Transverse colon (tissue), 4 donors: Measurements from ENCODE around the gene KRTAP5-4. TPM values are rescaled to one million over a fixed set of nuclear protein-coding genes. Genes with fewer than 3 reads are reported as not detected.

Experiments
- DNase-seq: peaks from one replicate; pipeline ENCODE4 v3.0.0-alpha.2; 2019
- H3K27ac ChIP-seq, 4 donors: fragments of 200-600 bp; sonication (generic); 2 replicates each; pipeline ENCODE4 v1.5.1; 2016 to 2018; ENCODE audit warnings: inconsistent platforms in 4 of 4
- H3K27me3 ChIP-seq: fragments of 200-600 bp; sonication (generic); 2 replicates; pipeline ENCODE4 v1.5.1; 2017; ENCODE audit warnings: inconsistent platforms
- H3K36me3 ChIP-seq, 4 donors: fragments of 200-600 bp; sonication (generic); 2 replicates each; pipeline ENCODE4 v1.5.1; 2017 to 2019; ENCODE audit warnings: inconsistent platforms in 4 of 4
- H3K4me1 ChIP-seq, 4 donors: fragments of 200-600 bp; sonication (generic); 2 replicates each; pipeline ENCODE4 v1.5.1; 2017 to 2020; ENCODE audit warnings: inconsistent platforms in 4 of 4
- H3K4me3 ChIP-seq, 4 donors: fragments of 200-600 bp; sonication (generic); 1 replicate in 1 of 4; 2 replicates in 3 of 4; pipeline versions ENCODE4 v1.5.1 to v1.6.1; 2017 to 2019; ENCODE audit warnings: inconsistent platforms in 4 of 4
- H3K9me3 ChIP-seq, 2 donors: fragments of 200-600 bp; sonication (generic); 2 replicates each; pipeline ENCODE4 v1.5.1; 2017 to 2019; ENCODE audit warnings: inconsistent platforms in 2 of 2
- EP300 ChIP-seq: sonication (generic); formaldehyde crosslinking; IDR thresholded peaks from one replicate; pipeline ENCODE4 v1.6.1; 2017; ENCODE audit warnings: antibody characterized with exemption, low read depth
- POLR2A ChIP-seq: fragments of 450-650 bp; IDR thresholded peaks from one replicate; pipeline ENCODE4 v1.6.1; 2016; ENCODE audit warnings: antibody characterized with exemption, mild to moderate bottlenecking, moderate library complexity
- POLR2AphosphoS5 ChIP-seq, 3 donors: sonication (generic); formaldehyde crosslinking; IDR thresholded peaks; one replicate each; pipeline ENCODE4 v1.6.1; 2016; ENCODE audit warnings: antibody characterized with exemption in 3 of 3
- WGBS, 2 donors: methylation state at CpG; one replicate each; pipeline ENCODE4 v1.1.5; 2018; ENCODE audit warnings: low coverage in 1 of 2; 5-methylcytosine and 5-hydroxymethylcytosine counted together
- in situ Hi-C, 4 donors: fragments of 200-750 bp; cut with MboI; loops; one replicate each; pipeline versions ENCODE4 v1.15.0 to v1.15.1; 2017; ENCODE audit warnings: low sequenced_read_pairs in 3 of 4, low pct_ligation_motif_present in 1 of 4, low pct_unique_long_range_greater_than_20kb in 1 of 4
- intact Hi-C: fragments of 100-400 bp; cut with DNase I; formaldehyde crosslinking; loops from one replicate; pipeline ENCODE4 v1.15.1; 2023; ENCODE audit warnings: low total_unique reads
- total RNA-seq, 4 donors: library from RNA; depleted of rRNA; stranded (reverse); fragments of >200 nt; gene quantifications; one replicate each; pipeline ENCODE4 v1.1.0, GENCODE V29; 2016
- TF ChIP-seq, protein P1 (sequence below), 5 experiments: fragments of 200-600 bp in 3 of 5; fragments of 450-650 bp in 2 of 5; sonication (generic) in 3 of 5; IDR thresholded peaks; 1 replicate in 2 of 5; 2 replicates in 3 of 5; pipeline ENCODE4 v1.5.1; 2016 to 2017; ENCODE audit warnings: antibody characterized with exemption in 5 of 5, inconsistent platforms in 3 of 5, mild to moderate bottlenecking in 2 of 5, moderate library complexity in 1 of 5

KRTAP5-4 gene
- total RNA-seq, 4 donors from 2014 or later, result not detected

GRCh38 chr11:1651411-1651980 is 29.6 kb upstream of the KRTAP5-4 start:
- H3K4me1 ChIP-seq, result peaks cover 0 to 3% (median 0%) of the 10 kb centered on the region in 4 donors
- WGBS, 2 donors, result 80 to 84% methylated on average over 3 to 7 of the region's 7 CpGs
- DNase-seq, result no peak
- H3K9me3 ChIP-seq, result no peaks in the 10 kb centered on the region
- intact Hi-C loops (loop anchor here (5.0 kb wide), 1 partner anchor 181 kb away; the partner anchor contains the start of gene SYT8), in situ Hi-C loops (loop anchor here in 1 of 4 donors (10.0 kb wide), 1 partner anchor 503 kb away; no protein-coding TSS in a partner anchor)
- H3K4me3 ChIP-seq, result no peak overlapping the region
- H3K36me3 ChIP-seq, result no peaks in the 10 kb centered on the region
- peaks cover 22% of the 10 kb centered on the region for H3K27me3 ChIP-seq
- H3K27ac ChIP-seq, result no peak overlapping the region
- TF ChIP-seq EP300 (no peak), POLR2AphosphoS5 (IDR thresholded peaks at IDR 0.05) (no peak), POLR2A (no peak)
- TF ChIP-seq, protein P1, sequence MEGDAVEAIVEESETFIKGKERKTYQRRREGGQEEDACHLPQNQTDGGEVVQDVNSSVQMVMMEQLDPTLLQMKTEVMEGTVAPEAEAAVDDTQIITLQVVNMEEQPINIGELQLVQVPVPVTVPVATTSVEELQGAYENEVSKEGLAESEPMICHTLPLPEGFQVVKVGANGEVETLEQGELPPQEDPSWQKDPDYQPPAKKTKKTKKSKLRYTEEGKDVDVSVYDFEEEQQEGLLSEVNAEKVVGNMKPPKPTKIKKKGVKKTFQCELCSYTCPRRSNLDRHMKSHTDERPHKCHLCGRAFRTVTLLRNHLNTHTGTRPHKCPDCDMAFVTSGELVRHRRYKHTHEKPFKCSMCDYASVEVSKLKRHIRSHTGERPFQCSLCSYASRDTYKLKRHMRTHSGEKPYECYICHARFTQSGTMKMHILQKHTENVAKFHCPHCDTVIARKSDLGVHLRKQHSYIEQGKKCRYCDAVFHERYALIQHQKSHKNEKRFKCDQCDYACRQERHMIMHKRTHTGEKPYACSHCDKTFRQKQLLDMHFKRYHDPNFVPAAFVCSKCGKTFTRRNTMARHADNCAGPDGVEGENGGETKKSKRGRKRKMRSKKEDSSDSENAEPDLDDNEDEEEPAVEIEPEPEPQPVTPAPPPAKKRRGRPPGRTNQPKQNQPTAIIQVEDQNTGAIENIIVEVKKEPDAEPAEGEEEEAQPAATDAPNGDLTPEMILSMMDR (IDR thresholded peaks at IDR 0.05), result no peak

DNA sequence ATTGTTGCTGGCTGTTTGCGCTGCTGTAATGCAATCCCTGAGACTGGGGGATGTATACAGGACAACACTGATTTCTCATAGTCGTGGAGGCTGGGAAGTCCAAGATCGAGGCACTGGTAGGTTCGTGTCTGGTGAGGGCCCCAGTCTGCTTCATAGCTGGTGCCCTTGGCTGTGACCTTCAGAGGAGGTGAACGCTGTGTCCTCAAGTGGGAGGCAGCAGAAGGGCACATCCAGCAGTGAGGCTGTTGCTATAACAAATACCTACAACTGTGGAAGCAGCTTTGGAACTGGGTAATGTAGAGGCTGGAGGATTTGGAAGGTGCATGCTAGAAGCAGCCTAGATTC is 29.0 kb upstream of the KRTAP5-4 start:
- H3K4me1 ChIP-seq, result peaks cover 0 to 3% (median 0%) of the 10 kb centered on the region in 4 donors

GRCh38 chr11:1650034-1650917 is 28.3 kb upstream of the KRTAP5-4 start:
- 76 to 80% methylated on average over 3 to 15 of the region's 15 CpGs for WGBS, 2 donors

More for the DNA sequence above, 29.0 kb upstream of the KRTAP5-4 start:
- in situ Hi-C loops, result loop anchor here in 1 of 4 donors (10.0 kb wide), 1 partner anchor 504 kb away; no protein-coding TSS in a partner anchor
- intact Hi-C loops, result loop anchor here (5.0 kb wide), 1 partner anchor 181 kb away; the partner anchor contains the start of gene SYT8
- no peaks in the 10 kb centered on the region for H3K9me3 ChIP-seq
- TF ChIP-seq EP300 (no peak), POLR2A (no peak), POLR2AphosphoS5 (IDR thresholded peaks at IDR 0.05) (no peak)
- TF ChIP-seq, protein P1 (IDR thresholded peaks at IDR 0.05), result no peak
- DNase-seq, result no peak
- H3K27ac ChIP-seq, result no peak overlapping the region
- no peak overlapping the region for H3K4me3 ChIP-seq
- WGBS, 2 donors, result 61 to 83% methylated on average over 2 to 5 of the region's 5 CpGs
- H3K36me3 ChIP-seq, result no peaks in the 10 kb centered on the region
- peaks cover 22% of the 10 kb centered on the region for H3K27me3 ChIP-seq

More at GRCh38 chr11:1650034-1650917, 28.3 kb upstream of the KRTAP5-4 start:
- in situ Hi-C loops, result loop anchor here in 1 of 4 donors (10.0 kb wide), 1 partner anchor 505 kb away; no protein-coding TSS in a partner anchor
- intact Hi-C loops, result loop anchor here (5.0 kb wide), 1 partner anchor 182 kb away; the partner anchor contains the start of gene SYT8
- Histone ChIP-seq H3K27me3 (peaks cover 20% of the 10 kb centered on the region), H3K4me1 (peaks cover 0 to 3% (median 0%) of the 10 kb centered on the region in 4 donors), H3K9me3 (no peaks in the 10 kb centered on the region), H3K4me3 (no peak overlapping the region), H3K27ac (no peak overlapping the region), H3K36me3 (no peaks in the 10 kb centered on the region)
- TF ChIP-seq POLR2A, result no peak
- TF ChIP-seq, protein P1 (IDR thresholded peaks at IDR 0.05), result no peak
- TF ChIP-seq EP300, result no peak
- TF ChIP-seq POLR2AphosphoS5 (IDR thresholded peaks at IDR 0.05), result no peak
- no peak for DNase-seq
